Stimulated activated CD8-positive, alpha-beta memory T cell treated with anti-CD3 and anti-CD28 coated beads, Interleukin-15, amount 100 ng/mL, for 4 hours (primary cell): Measurements from ENCODE around the gene ZNF816.
A peak's percentile ranks its signal among the peaks of the same experiment; 100 is the strongest.
"Not testable (repeated sequence)": the region's sequence is repeated elsewhere in the genome, so short reads cannot be mapped to it uniquely, and the experiment has no call there.

ENCODE experiments used
- DNase-seq, 2 donors: peaks; one replicate each; pipeline ENCODE4 v3.0.0-alpha.2; 2020; ENCODE audit warnings: low read depth in 2 of 2

ZNF816 gene

GRCh38 chr19:52959613-52960295 is 2.9 kb downstream of the ZNF816 start:
- no peak for DNase-seq

DNA sequence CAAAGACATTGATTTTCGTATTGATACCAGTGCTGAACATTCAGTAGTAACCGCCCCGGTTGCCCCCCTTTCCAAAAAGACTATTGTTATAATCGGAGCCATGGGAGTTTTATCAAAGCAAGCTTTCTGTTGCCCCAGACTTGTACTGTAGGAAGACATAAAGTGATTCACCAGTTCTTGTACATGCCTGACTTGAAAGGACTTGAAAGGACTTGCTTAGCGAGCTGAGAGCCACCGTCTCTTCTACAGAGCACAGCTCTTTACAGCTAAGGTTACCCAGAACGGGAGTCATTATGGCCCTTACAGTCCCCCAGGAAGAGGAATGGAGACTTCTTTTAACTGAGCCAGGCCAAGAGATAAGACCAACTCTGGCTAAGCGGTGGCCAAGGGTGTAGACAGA is 5.1 kb downstream of the ZNF816 start:
- DNase-seq, result no peak

- no peak for DNase-seq
Measured at GRCh38 chr19:52956917-52957316, 5.8 kb downstream of the ZNF816 start.

GRCh38 chr19:52949422-52949821 is 13.3 kb downstream of the ZNF816 start:
- DNase-seq, result no peak

DNA sequence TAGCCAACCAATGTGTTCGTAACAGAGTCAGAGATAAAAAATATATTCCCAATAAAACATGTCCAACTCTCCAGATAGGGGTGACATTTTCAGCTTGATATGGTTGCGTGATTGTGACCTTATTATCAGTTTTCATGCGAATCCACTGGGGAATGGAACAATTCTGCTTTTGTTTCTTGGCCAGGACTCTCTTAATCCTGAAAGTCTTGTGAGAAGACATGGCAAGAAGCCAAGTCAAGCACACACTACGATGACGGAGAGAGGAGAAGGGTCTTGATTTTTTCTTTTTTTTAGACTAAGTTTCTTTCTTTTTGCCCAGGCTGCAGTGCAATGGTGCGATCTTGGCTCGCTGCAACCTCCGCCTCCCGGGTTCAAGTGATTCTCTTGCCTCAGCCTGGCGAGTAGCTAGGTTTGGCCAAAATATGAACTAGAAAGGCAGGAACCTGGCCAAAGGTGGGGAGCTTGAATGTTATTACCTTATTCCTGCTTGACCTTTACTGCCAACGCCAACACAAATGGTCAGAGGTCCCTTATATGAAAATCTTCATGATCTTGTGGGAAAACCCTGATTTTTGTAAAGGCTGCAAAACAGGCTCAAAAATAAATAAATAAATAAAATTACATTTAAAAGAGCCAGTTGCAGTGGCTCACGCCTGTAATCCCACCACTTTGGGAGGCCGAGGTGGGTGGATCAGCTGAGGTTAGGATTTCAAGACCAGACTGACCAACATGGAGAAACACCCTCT is 14.5 kb downstream of the ZNF816 start:
- no peak for DNase-seq

- DNase-seq, result no peak
Measured at GRCh38 chr19:52946322-52947310, 16.1 kb downstream of the ZNF816 start.

DNA sequence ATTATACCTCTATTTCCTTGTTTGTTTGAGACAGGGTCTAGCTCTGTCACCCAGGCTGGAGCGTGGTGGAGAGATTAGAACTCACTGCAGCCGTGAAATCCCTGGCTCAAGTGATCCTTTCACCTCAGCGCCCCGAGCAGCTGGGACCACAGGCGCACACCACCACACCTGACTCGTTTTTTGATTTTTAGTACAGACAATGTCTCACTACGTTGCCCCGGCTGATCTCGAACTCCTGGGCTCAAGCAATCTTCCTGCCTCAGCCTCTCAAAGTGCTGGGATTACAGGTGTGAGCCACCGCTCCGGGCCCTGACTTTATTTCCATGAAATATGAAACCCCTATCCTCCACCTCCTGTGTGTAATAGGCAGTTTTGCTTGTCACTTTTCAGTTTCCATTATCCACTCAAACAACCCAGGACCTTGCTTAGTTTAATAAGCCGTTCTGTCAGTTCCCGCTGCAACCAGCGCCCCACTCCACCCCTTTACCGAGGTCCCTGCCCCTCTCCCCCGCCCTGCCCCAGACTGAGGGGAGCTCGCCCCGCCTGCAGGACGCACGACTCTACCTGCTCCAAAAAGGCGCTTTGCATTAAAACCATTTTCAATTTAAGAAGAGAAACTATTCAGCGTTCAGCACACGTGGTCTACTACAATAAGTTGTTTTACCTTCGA is 16.9 kb downstream of the ZNF816 start:
- no peak for DNase-seq

DNA sequence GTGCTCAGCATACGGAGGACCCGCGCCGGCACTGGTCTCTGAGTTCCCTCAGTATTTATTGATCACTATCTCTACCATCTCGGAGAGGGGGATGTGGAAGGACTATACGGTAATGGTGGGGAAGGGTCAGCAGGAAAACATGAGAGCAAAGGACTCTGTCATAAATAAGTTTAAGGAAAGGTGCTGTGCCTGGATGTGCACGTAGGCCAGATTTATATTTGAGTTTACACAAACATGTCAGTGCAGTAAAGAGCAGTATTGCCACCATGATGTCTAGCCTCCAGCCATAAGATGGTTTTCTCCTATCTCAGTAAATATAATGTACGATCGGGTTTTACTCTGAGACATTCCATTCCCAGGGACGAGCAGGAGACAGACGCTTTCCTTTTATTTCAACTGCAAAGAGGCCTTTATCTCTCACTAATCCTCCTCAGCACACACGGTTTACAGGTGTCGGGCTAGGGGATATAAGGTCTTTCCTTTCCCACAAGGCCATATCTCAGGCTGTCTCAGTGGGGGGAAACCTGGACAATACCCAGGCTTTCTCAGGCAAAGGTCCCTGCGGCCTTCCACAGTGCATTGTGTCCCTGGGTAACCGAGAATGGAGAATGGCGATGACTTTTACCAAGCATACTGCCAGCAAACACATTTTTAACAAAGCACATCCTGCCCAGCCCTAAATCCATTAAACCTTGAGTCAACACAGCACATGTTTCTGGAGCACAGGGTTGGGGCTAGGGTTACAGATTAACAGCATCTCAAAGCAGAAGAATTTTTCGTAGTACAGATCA is 17.8 kb downstream of the ZNF816 start:
- not testable (repeated sequence) for DNase-seq

GRCh38 chr19:52943884-52944643 is 18.6 kb downstream of the ZNF816 start:
- no peak for DNase-seq

- no peak for DNase-seq
Measured at GRCh38 chr19:52943134-52943883, 19.4 kb downstream of the ZNF816 start.

DNA sequence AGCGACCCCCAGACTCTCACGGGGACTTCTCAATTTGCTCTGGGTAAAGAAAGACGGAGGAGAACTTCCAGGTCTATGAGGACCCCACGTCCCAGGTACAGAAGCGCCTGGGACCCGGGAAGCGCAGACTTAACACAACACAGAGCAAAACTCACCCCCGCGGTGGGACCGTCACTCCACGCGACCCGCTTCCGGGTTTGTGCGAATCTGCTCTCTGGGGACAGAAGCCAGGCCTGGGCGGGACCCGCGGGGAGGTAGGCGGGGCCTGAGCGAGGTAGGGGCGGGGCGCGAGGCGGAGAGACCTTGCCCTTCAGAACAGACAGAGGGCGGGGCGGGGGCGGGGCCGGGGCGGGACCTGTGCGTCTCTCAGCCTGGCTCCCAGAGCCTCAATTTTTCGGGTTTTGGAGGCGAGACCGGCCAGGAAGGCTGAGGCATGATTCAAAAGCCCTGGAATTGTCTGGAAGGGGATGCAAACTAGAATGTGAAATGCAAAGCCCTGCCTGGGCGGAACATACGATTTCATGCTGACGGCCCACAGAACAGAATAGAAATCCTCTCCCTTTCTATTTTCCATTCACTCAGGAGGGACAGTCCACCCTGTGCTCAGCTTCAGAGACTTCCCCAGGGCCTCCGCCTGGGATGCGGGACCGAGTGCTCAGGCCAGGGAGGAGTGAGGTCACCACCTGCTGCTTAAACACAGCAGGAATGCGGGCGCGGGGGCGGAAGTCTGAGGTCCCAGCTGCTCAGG is 20.1 kb downstream of the ZNF816 start:
- DNase-seq, result peak; percentile 89 to 94

DNA sequence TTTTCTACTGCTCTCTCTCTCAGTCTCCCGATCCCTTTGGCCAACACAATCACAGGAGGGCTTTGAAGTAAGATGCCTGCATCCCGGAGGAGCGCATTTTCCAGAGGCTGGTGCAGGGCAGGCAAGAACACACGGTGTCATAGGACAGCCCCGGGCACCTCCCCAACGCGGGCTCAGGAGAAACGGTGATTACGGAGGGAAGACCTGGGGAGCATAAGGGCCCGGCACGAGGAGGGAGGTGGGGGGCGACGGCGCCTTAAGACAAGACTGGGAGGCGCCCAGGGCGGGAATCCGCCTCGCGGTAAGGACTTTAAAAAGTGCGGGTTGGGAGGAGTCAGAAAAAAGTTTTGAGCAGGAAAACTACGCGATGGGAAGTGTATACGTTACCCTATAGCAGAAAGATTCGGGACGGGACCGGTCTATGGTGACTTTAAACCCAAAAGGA is 20.7 kb downstream of the ZNF816 start:
- no peak for DNase-seq

- DNase-seq, result not testable (repeated sequence)
Measured at GRCh38 chr19:52941523-52941922, 21.2 kb downstream of the ZNF816 start.

- DNase-seq, result not testable (repeated sequence)
Measured at GRCh38 chr19:52940905-52941304, 21.8 kb downstream of the ZNF816 start.

- DNase-seq, result no peak
Measured at GRCh38 chr19:52938761-52939160, 23.9 kb downstream of the ZNF816 start.

DNA sequence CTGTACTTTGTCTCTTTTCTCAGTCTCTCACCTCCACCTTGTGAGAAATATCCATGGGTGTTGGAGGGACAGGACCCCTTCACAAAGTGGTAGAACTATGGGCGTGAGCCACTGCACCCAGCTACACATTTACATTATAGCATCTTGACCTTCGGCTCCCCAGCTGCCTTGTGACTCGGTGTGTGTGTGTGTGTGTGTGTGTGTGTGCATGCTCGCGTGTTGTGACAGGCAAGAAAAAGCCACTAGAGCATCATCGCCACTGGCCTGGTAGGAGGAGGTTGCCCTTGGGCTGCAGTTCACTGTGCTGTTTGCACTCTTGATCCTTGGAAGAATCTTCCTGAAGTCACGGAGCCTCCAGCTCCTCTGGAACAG is 25.7 kb downstream of the ZNF816 start:
- no peak for DNase-seq

DNA sequence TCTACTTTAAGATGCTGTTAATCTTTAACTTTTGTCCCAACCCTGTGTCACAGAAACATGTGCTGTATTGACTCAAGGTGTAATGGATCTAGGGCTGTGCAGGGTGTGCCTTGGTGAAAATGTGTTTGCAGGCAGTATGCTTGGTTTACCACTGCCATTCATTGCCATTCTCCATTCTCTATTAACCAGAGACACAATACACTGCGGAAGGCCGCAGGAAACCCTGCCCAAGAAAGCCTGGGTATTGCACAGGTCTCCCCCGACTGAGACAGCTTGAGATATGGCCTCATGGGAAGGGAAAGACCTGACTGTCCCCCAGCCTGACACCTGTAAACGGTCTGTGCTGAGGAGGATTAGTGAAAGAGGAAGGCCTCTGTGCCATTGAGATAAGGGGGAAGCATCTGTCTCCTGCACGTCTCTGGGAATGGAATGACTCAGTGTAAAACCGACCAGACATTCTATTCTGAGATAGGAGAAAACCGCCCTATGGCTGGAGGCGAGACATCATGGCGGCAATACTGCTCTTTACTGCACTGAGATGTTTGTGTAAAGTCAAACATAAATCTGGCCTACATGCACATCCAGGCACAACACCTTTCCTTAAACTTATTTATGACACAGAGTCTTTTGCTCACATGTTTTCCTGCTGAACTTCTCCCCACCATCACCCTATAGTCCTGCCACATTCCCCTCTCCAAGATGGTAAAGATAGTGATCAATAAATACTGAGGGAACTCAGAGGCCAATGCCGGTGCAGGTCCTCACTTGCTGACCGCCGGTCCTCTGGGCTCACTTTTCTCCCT is 26.3 kb downstream of the ZNF816 start:
- DNase-seq, result no peak

DNA sequence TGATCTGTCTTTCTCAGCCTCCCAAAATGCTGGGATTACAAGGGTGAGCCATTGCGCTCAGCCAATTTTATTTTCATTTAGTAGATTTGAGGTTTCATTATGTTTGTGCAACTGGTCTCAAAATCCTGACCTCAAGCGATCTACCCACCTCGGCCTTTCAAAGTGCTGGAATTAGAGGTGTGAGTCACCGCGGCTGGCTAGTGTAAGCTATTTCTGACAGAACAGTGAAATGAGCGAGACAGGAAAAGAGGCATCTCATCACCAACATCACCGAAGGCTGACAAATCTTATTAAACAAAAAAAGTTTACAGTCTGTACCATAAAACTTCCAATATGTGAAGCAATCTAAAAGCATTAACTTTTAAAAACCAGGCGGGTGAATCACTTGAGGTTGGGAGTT is 27.2 kb downstream of the ZNF816 start:
- no peak for DNase-seq
